GF-D8 (cell line): ENCODE results near the gene PLIN4.

ENCODE experiments used
- DNase-seq: peaks from one replicate; lab custom pipeline; 2025; lab: John Stamatoyannopoulos, UW

PLIN4 gene

DNA sequence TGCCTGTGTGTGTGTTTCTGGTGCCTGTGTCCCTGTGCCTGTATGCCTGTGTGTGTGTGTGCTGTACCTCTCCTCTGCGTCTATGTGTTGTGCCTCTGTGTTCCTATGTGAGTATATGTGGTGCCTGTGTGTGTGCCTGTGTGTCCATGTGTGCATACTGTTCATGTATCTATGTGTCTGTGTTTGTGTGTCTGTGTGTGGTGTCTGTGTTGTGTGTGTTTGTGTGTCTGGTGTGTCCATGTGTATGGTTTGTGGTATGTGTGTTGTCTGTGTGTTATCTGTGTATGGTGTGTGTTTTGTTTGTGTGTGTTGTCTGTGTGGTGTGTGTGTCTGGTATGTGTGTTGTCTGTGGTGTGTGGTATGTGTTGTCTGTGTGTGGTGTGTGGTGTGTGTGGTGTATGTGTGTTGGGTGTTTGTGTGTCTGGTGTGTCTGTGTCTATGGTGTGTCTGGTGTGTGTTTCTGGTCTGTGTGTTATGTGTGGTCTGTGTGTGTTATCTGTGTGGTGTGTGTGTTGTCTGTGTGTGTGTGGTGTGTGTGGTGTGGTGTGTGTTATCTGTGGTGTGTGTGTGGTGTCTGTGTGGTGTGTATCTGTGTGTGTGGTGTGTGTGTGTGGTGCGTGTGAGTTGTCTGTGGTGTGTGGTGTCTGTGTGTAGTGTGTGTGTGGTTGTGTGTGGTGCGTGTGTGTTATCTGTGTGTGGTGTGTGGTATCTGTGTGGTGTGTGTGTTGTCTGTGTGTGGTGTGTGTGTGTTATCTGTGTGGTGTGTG is 25.8 kb downstream of the PLIN4 start:
- DNase-seq: no peak

DNA sequence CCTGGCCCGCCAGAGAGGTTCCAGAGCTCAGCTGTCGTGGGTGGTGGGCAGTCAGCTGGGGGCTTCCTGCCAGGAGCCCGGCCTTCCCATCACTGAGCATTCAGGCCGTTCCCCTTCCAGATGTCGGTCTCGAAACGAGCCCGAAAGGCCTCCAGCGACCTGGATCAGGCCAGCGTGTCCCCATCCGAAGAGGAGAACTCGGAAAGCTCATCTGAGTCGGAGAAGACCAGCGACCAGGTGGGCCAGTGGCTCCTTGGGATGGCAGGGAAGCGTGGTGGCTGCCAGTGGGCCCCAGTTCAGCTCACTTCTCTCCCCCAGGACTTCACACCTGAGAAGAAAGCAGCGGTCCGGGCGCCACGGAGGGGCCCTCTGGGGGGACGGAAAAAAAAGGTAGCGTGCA is 26.8 kb downstream of the PLIN4 start:
- no peak for DNase-seq

DNA sequence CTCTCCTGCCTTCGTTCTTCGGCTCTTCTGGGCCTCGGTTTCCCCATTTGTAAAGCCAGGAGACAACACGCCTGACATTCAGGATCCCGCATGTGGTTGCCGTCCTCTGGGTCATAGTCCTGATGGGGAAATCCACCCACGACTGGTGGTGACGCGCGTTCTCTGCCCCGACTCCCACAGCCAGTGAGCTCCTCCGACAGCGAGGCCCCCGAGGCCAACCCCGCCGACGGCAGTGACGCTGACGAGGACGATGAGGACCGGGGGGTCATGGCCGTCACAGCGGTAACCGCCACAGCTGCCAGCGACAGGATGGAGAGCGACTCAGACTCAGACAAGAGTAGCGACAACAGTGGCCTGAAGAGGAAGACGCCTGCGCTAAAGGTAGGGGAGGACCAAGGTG is 29.8 kb downstream of the PLIN4 start:
- no peak for DNase-seq

DNA sequence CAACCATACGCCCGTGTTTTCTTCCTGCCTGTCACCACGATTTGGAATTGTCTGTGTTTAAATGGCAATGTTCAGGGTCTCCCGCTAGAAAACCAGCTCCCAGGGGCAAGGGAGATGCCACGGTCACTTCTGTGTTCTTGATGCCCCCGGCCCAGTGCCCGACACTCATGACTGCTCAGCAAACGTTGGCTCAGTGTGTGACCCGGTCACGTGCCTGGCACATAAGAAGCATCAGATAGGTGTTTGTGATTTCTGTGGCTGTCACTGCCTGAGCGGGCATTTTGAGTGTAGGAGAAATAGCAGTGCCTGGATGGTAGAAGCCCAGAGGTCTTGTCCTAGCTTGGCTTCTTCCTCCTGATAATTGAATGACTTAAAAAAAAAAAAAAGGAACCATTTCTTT is 30.7 kb downstream of the PLIN4 start:
- DNase-seq: no peak

DNA sequence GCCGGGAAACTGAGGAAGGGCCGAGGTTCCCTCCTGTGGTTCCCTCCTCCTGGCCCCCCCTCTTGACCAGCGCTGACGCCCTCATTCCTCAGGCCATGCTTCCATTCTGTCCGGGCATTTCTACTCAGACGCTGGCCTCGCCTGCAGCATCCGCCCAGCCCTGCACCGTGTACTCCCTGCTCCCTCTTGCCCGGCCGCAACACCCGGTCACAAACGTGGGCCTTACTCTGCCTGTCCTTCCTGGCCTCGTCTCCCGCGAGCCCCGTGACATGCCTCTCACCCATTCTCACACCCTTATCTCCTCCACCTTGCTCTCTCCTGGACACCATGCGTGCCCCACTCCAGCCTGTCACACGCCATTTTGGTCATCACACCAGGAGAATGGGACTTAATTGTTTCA is 34.9 kb downstream of the PLIN4 start:
- DNase-seq: no peak

DNA sequence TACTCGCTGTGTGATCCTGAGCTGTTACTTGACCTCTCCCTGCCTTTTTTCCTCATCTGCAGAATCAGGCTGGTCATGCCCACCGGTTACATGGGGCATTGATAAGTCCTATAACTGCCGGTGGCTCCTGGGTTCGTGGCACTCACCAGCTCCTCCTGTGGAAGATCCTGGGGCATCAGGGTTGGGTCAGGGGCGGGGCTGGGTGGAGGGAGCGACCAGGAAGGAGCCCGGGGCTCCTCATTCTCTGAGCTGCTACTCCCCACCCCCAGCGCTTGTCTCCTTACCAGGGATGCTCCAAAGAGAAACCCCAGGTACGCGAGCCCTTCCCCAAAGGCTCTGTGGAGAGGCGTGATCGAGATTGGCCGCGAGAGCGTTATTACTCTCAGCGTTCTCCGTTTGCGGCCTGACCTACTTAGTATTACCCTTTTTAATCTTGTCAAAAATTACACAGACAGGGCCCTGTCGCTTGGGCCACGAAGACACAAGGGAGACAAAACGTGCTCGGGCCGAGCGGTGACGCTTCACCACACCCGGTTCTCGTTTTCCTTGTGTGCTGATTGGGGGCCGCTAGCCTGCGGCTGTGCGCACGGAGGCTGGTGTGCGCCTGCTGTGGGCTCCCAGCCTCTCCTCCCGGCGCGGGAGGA is 35.4 kb downstream of the PLIN4 start:
- DNase-seq: no peak

DNA sequence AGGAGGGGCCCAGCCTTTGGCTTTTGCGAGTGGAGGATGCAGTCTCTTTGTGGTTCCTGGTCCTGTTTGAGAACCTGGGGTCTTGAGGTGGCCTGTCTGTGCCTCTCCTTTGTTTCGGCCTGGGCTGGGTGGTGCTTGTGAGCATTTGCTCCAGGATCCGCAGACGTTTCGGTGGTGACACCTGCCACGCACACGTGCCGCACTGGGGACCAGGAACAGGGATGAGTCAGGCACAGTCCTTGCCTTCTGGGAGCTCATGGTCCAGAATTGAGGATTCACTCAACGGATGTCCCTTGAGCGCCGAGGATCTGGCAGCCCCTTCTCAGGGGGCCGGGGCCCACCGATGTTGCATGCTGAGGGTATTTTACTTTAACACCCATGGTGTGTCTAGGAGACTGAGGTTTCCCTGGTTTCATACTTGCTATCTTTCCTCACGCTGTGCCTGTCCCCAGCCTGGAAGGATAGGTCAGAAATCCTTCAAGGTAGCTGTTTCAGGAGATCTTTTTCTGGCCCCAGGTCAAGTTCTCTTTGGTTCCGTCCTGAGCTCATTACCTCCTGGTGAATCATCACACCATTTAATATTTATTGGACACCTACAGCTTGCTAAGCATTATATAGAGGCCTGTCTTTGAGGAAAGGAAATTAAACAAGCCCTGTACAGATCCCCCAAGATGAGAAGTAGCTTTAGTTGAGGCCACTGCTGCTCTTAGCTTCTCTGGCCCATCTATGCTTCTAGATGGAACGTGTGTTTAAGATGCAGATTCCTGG is 41.1 kb downstream of the PLIN4 start:
- no peak for DNase-seq

DNA sequence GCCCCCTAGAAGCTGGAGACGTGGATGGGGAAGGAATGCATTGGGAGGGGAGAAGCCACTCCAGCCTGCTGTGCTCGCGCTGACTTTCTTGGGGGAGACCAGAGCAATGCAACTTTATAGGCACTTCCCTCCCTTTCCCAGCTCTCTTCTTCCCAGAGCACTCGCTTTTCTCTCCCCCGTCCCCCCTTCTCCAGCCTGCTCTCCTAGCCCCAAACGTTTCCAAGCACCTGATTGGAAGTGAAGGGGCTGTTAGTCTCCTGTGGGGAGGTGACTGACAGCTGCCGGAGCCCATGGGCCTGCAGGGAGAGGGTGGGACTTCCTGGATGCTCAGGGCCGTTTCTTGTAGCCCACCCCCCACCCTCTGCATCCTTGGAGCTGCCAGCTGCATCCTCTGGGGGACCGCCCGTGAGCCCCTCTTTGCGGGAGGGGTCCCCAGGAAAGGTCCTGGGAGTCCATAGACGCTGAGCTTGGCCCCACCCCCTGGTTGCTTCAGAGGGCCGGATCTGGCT is 43.7 kb downstream of the PLIN4 start:
- DNase-seq: no peak

DNA sequence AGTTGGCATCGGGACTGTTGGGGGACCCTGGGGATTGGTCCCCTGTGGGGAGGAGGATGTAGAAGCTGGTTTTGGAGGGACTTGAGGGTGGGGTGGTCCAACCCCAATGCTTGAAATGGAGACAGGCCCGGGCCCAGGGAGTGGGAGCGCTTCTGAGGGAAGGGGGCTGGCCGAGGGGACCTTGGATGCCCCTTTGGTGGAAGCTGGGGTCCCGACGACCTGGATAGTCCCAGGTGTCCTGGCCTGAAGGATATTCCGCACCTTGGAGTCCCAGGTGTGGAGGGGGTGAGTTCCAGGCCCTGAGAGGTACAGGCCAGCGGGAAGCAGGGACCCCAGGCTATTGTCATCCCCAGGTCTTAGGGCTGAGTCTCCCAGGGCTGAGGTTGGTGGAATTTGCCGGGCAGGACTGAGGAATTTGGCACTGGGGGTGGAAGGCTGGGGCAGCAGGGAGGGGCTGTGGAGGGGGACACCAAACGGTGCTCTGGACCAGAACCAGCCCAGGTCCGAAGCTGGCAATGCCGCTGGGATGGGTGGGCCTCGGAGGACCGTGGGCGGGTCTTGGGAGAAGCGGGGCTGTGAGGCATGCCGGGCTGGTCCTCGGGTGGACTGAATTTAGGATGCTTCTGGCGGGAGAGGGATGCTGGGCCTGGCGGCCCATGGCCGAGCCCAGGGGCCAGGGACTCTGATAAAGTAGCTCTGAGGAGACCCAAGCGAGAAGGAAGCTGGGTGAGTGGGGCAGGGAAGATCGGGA is 44.3 kb downstream of the PLIN4 start:
- DNase-seq: no peak

DNA sequence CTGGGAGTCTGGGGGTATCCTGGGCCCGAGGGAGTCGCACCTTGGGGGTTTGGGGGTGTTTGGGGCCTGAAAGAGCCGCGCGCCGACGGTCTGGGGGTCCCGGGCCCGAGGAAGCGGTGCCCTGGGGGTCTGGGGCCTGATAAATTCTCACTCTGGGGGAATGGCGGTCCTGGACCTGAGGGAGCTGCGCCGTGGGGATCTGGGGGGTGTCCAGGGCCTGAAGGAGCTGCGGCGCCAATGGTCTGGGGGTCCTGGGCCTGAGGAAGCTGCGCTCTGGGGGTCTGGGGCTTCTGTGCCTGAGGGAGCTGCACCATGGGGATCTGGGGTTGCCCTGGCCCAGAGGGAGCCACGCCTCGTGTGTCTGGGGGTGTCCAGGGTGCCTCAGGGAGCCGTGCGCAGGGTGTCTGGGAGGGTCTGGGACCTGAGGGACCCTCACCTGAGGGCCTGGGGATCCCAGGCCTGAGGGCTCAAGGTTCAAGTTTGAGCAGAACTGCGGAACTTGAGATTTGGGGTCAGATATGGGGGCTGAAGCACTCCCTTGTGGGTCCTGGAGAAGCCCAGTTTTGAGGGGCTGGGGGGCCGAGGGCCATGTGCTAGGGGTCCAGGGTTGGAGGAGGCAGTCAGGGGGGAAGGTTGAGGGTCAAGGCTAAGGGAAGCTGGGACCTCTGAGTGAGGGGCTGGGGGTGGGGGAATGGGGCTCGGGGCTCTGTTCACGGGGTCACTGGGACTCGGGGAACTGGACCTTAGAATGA is 45.1 kb downstream of the PLIN4 start:
- no peak for DNase-seq

DNA sequence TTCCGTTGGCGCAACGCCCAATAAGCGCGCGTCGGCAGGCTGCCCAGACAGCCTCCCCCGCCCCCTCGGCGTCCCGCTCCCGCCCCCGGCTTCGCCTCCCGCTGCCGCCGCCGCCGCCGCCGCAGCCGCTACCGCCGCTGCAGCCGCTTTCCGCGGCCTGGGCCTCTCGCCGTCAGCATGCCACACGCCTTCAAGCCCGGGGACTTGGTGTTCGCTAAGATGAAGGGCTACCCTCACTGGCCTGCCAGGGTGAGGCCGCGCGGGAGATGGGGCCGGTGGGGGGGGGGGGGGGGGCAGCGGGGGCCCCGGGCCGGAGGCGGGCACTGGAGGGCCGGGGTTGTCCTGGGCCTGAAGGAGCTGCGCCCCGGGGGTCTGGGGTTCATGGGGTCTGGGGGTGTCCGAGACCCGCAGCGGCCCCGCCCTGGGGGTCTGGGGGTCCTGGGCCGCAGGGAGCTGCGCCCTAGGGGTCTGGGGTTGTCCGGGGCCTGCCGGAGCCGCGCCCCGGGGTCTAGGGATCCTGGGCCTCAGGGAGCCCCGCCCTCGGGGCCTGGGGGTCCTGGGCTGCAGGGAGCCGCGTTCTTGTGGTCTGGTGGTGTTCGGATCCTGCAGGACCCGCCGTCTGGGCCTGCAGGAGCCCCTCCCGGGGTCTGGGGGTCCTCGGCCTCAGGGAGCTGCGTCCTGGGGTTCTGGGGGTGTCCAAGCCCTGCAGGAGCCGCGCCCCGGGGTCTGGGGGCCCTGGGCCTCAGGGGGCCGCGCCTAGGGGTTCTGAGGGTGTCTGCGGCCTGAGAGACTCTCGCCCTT is 45.9 kb downstream of the PLIN4 start, which contains the start of gene HDGFL2:
TSS of gene HDGFL2 (plus strand) at position 124 of the 801 bp plus-strand sequence. CDS start at position 178, 54 bp downstream.
- no peak for DNase-seq

DNA sequence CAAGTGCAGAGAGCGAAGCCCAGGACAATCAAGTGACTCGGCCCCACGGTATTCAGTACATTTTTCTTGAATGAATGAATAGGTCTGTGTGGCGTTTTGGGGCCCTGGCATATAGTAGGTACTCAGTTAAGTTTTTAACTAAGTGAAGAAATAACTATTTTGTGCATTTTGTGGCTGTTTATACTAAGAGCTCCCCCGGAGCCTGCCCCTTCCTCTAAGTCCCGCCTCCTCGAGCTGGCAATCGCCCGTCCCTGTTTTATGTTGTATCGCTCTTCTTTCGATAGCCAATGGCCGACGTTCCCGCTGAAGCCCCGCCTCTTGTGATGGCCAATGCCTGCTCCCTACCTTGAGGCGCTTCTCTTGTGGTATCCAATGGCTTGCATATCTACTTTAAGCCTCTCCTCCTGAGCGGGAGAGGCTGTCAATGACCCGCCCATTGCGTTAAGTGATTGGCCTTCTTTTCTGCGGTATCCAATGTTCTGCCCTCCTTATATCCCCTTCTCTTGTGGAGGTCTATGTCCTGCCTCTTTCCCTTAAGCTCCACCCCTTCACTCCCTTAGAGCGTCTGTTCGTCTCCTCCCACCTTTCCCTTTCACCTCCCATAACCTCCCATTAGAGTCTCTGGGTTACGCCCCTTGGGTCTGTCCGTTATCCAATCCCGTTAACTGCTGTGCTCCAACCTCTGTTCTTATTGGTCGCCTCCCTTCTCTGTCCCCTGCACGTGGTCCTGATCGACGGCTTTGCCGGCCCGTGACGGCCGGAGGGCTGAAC is 46.7 kb downstream of the PLIN4 start:
- DNase-seq: peak; percentile 100

DNA sequence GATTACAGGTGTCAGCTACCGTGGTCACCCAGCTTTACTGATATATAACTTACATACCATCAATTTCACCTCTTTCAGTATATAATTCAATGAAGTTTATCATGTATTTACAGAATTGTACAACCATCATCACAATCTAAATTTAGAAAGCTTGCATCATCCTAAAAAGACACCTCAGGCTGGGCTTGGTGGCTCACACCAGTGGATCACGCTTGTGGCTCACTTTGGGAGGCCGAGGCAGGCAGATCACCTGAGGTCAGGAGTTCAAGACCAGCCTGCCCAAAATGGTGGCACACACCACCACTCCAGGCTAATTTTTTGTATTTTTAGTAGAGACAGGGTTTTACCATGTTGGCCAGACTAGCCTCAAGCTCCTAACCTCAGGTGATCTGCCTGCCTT is 50.5 kb downstream of the PLIN4 start:
- no peak for DNase-seq

DNA sequence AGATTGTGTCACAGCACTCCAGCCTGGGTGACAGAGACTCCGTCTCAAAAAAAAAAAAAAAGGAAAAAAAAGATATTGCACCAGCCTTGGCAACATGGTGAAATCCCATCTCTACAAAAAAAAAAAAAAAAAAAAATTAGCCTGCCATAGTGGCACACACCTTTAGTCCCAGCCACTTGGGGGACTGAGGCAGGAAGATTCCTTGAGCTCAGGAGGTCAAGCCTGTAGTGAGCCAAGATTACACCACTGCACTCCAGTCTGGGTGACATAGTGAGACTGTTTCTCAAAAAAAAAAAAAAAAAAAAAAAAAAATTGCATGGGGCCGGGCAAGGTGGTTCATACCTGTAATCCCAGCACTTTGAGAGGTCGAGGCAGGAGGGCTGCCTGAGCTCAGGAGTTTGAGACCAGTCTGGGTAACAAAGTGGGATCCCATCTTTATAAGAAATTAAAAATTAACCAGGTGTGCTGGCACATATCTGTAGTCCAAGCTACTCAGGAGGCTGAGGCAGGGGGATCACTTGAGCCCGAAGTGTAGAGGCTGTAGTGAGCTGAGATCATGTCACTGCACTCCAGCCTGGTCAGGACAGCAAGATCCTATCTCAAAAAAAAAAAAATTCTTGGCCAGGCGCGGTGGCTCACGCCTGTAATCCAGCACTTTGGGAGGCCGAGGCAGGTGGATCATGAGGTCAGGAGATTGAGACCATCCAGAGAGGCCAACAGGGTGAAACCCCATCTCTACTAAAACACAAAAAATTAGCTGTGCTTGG is 53.3 kb downstream of the PLIN4 start:
- no peak for DNase-seq

DNA sequence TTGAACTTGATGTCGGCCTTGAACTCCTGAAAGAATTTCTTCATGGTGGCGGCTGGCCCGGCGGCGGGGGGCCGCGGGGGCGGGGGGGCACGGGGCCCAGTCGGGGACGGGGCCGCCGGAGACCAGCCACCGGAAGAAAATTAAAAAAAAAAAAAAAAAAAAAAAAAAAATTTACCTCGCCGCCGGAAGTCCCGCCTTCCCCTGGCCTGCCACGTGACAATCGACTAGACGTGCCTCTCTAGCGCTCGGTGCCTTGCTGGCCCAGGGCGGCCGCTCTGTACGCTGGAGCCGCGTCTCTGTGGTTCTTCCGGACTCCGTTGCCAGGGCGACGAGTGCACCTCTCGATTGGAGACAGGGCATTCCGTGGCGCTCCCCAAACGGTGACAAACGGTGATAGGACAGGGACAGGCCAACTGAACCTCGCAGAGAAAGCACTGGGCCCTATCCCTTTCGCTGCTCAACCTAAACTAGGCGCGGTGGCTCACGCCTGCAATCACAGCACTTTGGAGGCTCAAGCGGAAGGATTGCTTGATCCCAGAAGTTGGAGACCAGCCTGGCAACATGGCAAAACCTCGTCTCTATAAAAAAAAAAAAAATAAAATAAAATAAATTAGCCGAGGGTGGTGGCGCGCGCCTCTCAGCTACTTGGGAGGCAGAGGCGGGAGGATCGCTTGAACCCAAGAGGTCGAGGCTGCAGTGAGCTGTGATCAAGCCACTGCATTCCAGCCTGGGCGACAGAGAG is 60.5 kb downstream of the PLIN4 start, which contains the start of gene UBXN6:
TSS of gene UBXN6 (minus strand) at position 141 of the 742 bp plus-strand sequence. CDS start at position 44, 97 bp downstream.
- peak; percentile 87 for DNase-seq

DNA sequence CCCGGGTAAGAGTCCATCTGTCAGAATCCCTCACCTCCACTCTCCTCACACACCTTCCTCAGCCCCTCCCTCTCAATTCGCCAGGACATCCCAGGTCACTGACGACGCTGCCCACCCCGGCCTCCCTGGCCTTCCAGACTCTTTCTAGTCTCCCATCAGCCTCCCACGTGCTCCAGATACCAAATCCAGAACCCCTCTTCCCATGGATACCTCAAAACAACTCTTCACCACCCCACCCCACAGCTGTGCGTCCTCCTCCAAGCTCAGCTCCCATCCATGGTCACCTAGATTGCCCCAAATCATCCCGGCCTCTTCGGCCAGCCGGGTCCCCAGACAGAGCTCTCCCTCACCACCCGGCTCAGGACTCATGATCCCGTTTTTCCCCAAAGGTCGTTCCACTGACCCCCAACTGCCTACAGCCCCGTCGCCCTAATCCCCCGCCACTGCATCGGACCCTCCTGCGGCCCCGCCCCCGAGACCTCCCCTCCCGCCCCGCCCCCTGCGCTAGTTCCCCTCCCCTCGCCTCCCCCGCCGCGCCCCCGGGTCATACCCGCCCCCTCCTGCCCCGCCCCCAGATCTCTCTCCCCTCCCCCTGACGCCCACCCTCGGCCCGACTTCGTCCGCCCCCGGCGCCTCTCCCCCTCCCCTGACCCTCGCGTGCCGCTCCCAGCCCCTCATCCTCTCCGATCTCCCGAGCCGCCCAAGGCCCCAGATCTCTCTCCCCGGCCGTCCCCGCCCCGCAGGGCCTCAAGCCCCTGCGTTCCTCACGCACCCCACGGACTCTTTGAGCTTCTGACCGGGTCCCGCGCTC is 61.2 kb downstream of the PLIN4 start:
- peak; percentile 34 for DNase-seq

DNA sequence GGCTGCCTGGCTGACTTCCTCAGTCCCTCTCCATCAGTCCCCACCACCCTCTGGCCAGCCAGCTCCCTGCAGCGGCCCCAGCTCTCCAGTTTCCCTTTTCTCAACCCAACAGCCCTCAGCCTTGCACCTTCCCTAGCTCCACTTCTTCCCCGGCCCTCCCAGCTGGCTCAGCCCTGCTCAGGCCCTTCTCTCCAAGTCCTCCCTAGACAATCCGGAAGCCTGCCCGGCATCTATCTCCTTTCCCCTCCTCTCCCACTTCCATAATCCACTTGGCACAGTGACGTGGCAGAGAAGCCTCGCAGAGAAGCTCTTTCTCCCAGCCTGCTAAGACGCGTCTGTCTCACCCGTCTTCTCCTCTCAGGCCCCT is 61.8 kb downstream of the PLIN4 start:
- DNase-seq: no peak
